Medulla oblongata (tissue), 1 donor: ENCODE results near the gene LARGE1.

ENCODE experiments used
- DNase-seq: peaks from one replicate; pipeline ENCODE4 v3.0.0-alpha.2; 2015; ENCODE audit errors: extremely low spot score

The LARGE1 gene

GRCh38 chr22:33779243-33779642, 141.0 kb downstream of the LARGE1 start:
- DNase-seq, result no peak

- DNase-seq, result no peak
Measured at GRCh38 chr22:33776491-33776890, 143.8 kb downstream of the LARGE1 start.

- no peak for DNase-seq
Measured at GRCh38 chr22:33774781-33775180, 145.5 kb downstream of the LARGE1 start.

GRCh38 chr22:33772745-33773144, 147.5 kb downstream of the LARGE1 start:
- no peak for DNase-seq

- DNase-seq, result no peak
Measured at GRCh38 chr22:33771136-33771535, 149.1 kb downstream of the LARGE1 start.

- DNase-seq, result no peak
Measured at GRCh38 chr22:33770723-33771122, 149.6 kb downstream of the LARGE1 start.

- no peak for DNase-seq
Measured at GRCh38 chr22:33766091-33766490, 154.2 kb downstream of the LARGE1 start.

GRCh38 chr22:33758961-33759360, 161.3 kb downstream of the LARGE1 start:
- no peak for DNase-seq

GRCh38 chr22:33757802-33758483, 162.3 kb downstream of the LARGE1 start:
- no peak for DNase-seq

- DNase-seq, result no peak
Measured at GRCh38 chr22:33757041-33757801, 163.1 kb downstream of the LARGE1 start.

- DNase-seq, result no peak
Measured at GRCh38 chr22:33756508-33756949, 163.7 kb downstream of the LARGE1 start.

- DNase-seq, result no peak
Measured at GRCh38 chr22:33748714-33749113, 171.6 kb downstream of the LARGE1 start.

- DNase-seq, result no peak
Measured at GRCh38 chr22:33747576-33748180, 172.6 kb downstream of the LARGE1 start.

GRCh38 chr22:33747029-33747428, 173.2 kb downstream of the LARGE1 start:
- DNase-seq, result no peak

GRCh38 chr22:33746501-33746928, 173.8 kb downstream of the LARGE1 start:
- DNase-seq, result no peak

GRCh38 chr22:33745501-33745900, 174.8 kb downstream of the LARGE1 start:
- no peak for DNase-seq

- no peak for DNase-seq
Measured at GRCh38 chr22:33743756-33744155, 176.5 kb downstream of the LARGE1 start.

- no peak for DNase-seq
Measured at GRCh38 chr22:33741025-33741424, 179.3 kb downstream of the LARGE1 start.

GRCh38 chr22:33739516-33739915, 180.8 kb downstream of the LARGE1 start:
- no peak for DNase-seq

- no peak for DNase-seq
Measured at GRCh38 chr22:33737662-33738061, 182.6 kb downstream of the LARGE1 start.

GRCh38 chr22:33735978-33736377, 184.3 kb downstream of the LARGE1 start:
- no peak for DNase-seq

- no peak for DNase-seq
Measured at GRCh38 chr22:33728847-33729246, 191.4 kb downstream of the LARGE1 start.

- DNase-seq, result no peak
Measured at GRCh38 chr22:33726294-33726734, 194.0 kb downstream of the LARGE1 start.
